ENCODE data around the gene POLL.
A peak's percentile ranks its signal among the peaks of the same experiment; 100 is the strongest.

The POLL gene

DNA sequence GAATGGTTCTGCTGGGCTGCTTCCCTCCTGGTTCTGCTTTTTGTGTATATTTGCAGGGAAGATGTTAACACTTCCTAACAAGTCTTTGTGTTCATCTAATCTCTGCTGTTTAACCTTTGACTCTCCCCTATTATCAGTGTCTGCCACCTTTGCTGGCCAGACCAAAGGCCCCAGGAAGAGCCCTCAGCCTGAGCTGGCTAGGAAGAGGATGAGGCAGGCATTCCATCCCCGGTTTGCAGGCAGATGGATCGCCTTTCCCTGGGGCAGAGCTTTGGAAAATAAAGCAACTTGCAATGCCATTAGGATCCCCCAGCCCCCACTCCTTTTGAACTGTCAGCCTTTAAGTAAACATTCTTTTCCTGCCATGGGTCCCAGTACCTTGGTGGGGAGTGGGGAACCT, 19.1 kb upstream of the POLL start:
- Histone ChIP-seq H2AFZ (ENCODE audit: insufficient read depth, low read length, poor library complexity) (no peak overlapping the region), H3K4me3 (ENCODE audit: low read depth, low read length) (no peak overlapping the region), H3K79me1 (ENCODE audit: low read length) (no peaks in the 10 kb centered on the region), H3K9ac (ENCODE audit: low read length) (no peak overlapping the region), H3K23ac (ENCODE audit: low read length) (no peak overlapping the region), H4K8ac (ENCODE audit: low read depth, low read length) (no peak overlapping the region), H3K18ac (ENCODE audit: low read length) (no peak overlapping the region), H3K79me2 (ENCODE audit: control insufficient read depth, insufficient read depth, low read length, poor library complexity) (no peaks in the 10 kb centered on the region), H3K4me1 (ENCODE audit: control insufficient read depth in 1 of 2, insufficient read depth in 2 of 2, low read length in 2 of 2) (peaks cover 0 to 5% of the 10 kb centered on the region in 2 experiments), H3K4ac (ENCODE audit: low read depth, low read length) (no peak overlapping the region), H3K9me3 (ENCODE audit: insufficient read depth, low read depth, low read length) (peaks cover 2% of the 10 kb centered on the region), H2AK5ac (ENCODE audit: low read length) (no peak overlapping the region), H3K4me2 (ENCODE audit: low read length) (no peak overlapping the region), H3K14ac (ENCODE audit: low read length) (no peak overlapping the region), H2BK5ac (ENCODE audit: low read depth, low read length, poor library complexity) (no peak overlapping the region), H3K36me3 (ENCODE audit: control insufficient read depth in 1 of 2, insufficient read depth in 2 of 2, low read length in 2 of 2) (peaks cover 11 to 36% of the 10 kb centered on the region in 2 experiments), H3K27ac (ENCODE audit: low read depth, low read length) (no peak overlapping the region), H4K91ac (ENCODE audit: low read depth, low read length) (no peak overlapping the region), H2BK120ac (ENCODE audit: insufficient read depth, low read length, poor library complexity) (no peak overlapping the region), H4K12ac (ENCODE audit: low read depth, low read length) (no peak overlapping the region), H2BK12ac (ENCODE audit: low read length) (no peak overlapping the region), H3K27me3 (ENCODE audit: insufficient read depth, low read length) (no peaks in the 10 kb centered on the region)
- no peak for DNase-seq
- no CpG with 5 or more reads among the region's 2 CpGs for WGBS (ENCODE audit: extremely low coverage, insufficient coverage, insufficient read length)

- Histone ChIP-seq H3K36me3 (ENCODE audit: control insufficient read depth in 1 of 2, insufficient read depth in 2 of 2, low read length in 2 of 2) (peaks cover 0 to 5% of the 10 kb centered on the region in 2 experiments), H3K27me3 (ENCODE audit: insufficient read depth, low read length) (no peaks in the 10 kb centered on the region), H3K4me3 (ENCODE audit: low read depth, low read length) (no peak overlapping the region), H2BK12ac (ENCODE audit: low read length) (no peak overlapping the region), H3K23ac (ENCODE audit: low read length) (no peak overlapping the region), H4K8ac (ENCODE audit: low read depth, low read length) (no peak overlapping the region), H2AK5ac (ENCODE audit: low read length) (no peak overlapping the region), H3K79me1 (ENCODE audit: low read length) (no peaks in the 10 kb centered on the region), H2AFZ (ENCODE audit: insufficient read depth, low read length, poor library complexity) (no peak overlapping the region), H3K4ac (ENCODE audit: low read depth, low read length) (no peak overlapping the region), H3K27ac (ENCODE audit: low read depth, low read length) (no peak overlapping the region), H2BK120ac (ENCODE audit: insufficient read depth, low read length, poor library complexity) (no peak overlapping the region), H4K91ac (ENCODE audit: low read depth, low read length) (no peak overlapping the region), H4K12ac (ENCODE audit: low read depth, low read length) (no peak overlapping the region), H3K9ac (ENCODE audit: low read length) (no peak overlapping the region), H2BK5ac (ENCODE audit: low read depth, low read length, poor library complexity) (no peak overlapping the region), H3K18ac (ENCODE audit: low read length) (no peak overlapping the region), H3K4me2 (ENCODE audit: low read length) (no peak overlapping the region), H3K9me3 (ENCODE audit: insufficient read depth, low read depth, low read length) (peaks cover 2% of the 10 kb centered on the region), H3K14ac (ENCODE audit: low read length) (no peak overlapping the region), H3K79me2 (ENCODE audit: control insufficient read depth, insufficient read depth, low read length, poor library complexity) (no peaks in the 10 kb centered on the region), H3K4me1 (ENCODE audit: control insufficient read depth in 1 of 2, insufficient read depth in 2 of 2, low read length in 2 of 2) (peaks cover 0 to 5% of the 10 kb centered on the region in 2 experiments)
- WGBS (ENCODE audit: extremely low coverage, insufficient coverage, insufficient read length) = no CpG with 5 or more reads among the region's 6 CpGs
- DNase-seq = peak; percentile 87 to 91
These were observed 14.8 kb upstream of the POLL start for GRCh38 chr10:101602761-101603398.

DNA sequence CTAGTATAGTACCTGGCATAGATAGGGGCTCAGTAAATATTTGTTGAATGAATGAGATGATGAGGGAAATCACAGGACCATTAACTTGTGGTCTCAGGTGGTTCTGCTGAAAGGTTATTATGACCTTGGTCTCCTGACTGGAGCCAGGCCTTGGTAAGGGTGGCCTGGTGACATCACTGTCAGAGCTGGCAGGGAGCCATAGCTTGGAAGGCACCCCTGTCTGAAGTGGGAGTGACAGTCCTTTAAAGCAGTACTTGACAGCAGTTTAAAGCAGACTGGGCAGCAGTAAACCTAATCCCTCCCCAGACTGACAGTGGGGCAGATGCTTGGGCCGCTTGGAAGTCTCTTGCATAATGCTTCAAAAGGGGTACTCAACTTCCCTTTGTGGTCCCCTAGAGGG, 13.5 kb upstream of the POLL start:
- Histone ChIP-seq H2BK5ac (ENCODE audit: low read depth, low read length, poor library complexity) (no peak overlapping the region), H4K12ac (ENCODE audit: low read depth, low read length) (no peak overlapping the region), H3K23ac (ENCODE audit: low read length) (no peak overlapping the region), H3K4me3 (ENCODE audit: low read depth, low read length) (no peak overlapping the region), H3K36me3 (ENCODE audit: control insufficient read depth in 1 of 2, insufficient read depth in 2 of 2, low read length in 2 of 2) (peaks cover 0 to 5% of the 10 kb centered on the region in 2 experiments), H2AFZ (ENCODE audit: insufficient read depth, low read length, poor library complexity) (no peak overlapping the region), H2BK120ac (ENCODE audit: insufficient read depth, low read length, poor library complexity) (no peak overlapping the region), H4K91ac (ENCODE audit: low read depth, low read length) (no peak overlapping the region), H3K4ac (ENCODE audit: low read depth, low read length) (no peak overlapping the region), H2AK5ac (ENCODE audit: low read length) (no peak overlapping the region), H3K4me2 (ENCODE audit: low read length) (no peak overlapping the region), H3K79me2 (ENCODE audit: control insufficient read depth, insufficient read depth, low read length, poor library complexity) (no peaks in the 10 kb centered on the region), H3K27me3 (ENCODE audit: insufficient read depth, low read length) (no peaks in the 10 kb centered on the region), H3K27ac (ENCODE audit: low read depth, low read length) (no peak overlapping the region), H3K18ac (ENCODE audit: low read length) (no peak overlapping the region), H3K79me1 (ENCODE audit: low read length) (no peaks in the 10 kb centered on the region), H2BK12ac (ENCODE audit: low read length) (no peak overlapping the region), H3K9ac (ENCODE audit: low read length) (no peak overlapping the region), H3K4me1 (ENCODE audit: control insufficient read depth in 1 of 2, insufficient read depth in 2 of 2, low read length in 2 of 2) (no peaks in the 10 kb centered on the region), H4K8ac (ENCODE audit: low read depth, low read length) (no peak overlapping the region), H3K9me3 (ENCODE audit: insufficient read depth, low read depth, low read length) (no peaks in the 10 kb centered on the region), H3K14ac (ENCODE audit: low read length) (no peak overlapping the region)
- no CpG with 5 or more reads among the region's 1 CpG for WGBS (ENCODE audit: extremely low coverage, insufficient coverage, insufficient read length)
- DNase-seq = no peak

DNA sequence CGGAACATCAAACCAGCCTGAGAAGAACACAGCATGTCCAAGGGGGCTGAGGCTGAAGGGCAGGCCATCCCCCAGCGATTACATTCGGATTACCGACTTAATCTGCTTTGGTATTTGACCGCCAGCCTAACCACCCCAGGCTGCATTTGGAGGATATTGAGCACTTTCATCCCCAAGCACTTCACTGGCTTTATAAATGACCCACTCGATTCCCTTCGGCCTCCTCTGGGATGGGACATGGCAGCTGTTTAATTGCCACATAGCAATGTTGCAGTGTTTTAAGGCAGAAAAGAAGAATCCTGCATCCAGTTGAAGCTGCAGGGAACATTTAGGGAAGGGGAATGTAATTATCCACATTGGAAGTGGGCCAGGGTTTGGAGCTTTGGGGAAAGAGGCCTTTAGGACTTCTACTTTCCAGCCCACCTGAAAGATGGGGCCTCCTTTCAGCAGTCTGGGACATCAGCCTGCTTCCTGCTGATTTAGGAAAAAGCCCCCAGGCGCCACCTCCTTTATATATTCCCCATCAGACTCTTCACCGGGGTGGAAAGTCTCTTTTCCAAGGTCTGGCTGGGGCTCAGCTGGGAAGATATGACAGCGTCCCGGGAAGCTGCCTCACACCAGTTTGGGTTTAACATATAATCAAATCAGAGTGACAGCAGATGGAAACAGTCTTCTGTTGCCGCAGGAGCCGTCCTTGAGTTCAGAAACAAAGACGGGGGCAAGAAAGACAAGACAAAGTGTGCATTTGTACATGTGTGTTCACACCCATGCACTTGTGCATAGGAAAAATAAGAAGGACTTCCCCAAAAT, 9.2 kb upstream of the POLL start:
- Histone ChIP-seq H3K14ac (ENCODE audit: low read length) (no peak overlapping the region), H3K23ac (ENCODE audit: low read length) (no peak overlapping the region), H2BK5ac (ENCODE audit: low read depth, low read length, poor library complexity) (no peak overlapping the region), H3K4me2 (ENCODE audit: low read length) (no peak overlapping the region), H3K79me2 (ENCODE audit: control insufficient read depth, insufficient read depth, low read length, poor library complexity) (no peaks in the 10 kb centered on the region), H3K4ac (ENCODE audit: low read depth, low read length) (no peak overlapping the region), H3K27me3 (ENCODE audit: insufficient read depth, low read length) (no peaks in the 10 kb centered on the region), H2BK12ac (ENCODE audit: low read length) (no peak overlapping the region), H2BK120ac (ENCODE audit: insufficient read depth, low read length, poor library complexity) (no peak overlapping the region), H3K4me3 (ENCODE audit: low read depth, low read length) (no peak overlapping the region), H3K18ac (ENCODE audit: low read length) (no peak overlapping the region), H3K4me1 (ENCODE audit: control insufficient read depth in 1 of 2, insufficient read depth in 2 of 2, low read length in 2 of 2) (no peaks in the 10 kb centered on the region), H3K9me3 (ENCODE audit: insufficient read depth, low read depth, low read length) (no peaks in the 10 kb centered on the region), H2AK5ac (ENCODE audit: low read length) (no peak overlapping the region), H3K9ac (ENCODE audit: low read length) (no peak overlapping the region), H3K36me3 (ENCODE audit: control insufficient read depth in 1 of 2, insufficient read depth in 2 of 2, low read length in 2 of 2) (peaks cover 0 to 2% of the 10 kb centered on the region in 2 experiments), H3K79me1 (ENCODE audit: low read length) (no peaks in the 10 kb centered on the region), H4K12ac (ENCODE audit: low read depth, low read length) (no peak overlapping the region), H3K27ac (ENCODE audit: low read depth, low read length) (no peak overlapping the region), H2AFZ (ENCODE audit: insufficient read depth, low read length, poor library complexity) (no peak overlapping the region), H4K91ac (ENCODE audit: low read depth, low read length) (no peak overlapping the region), H4K8ac (ENCODE audit: low read depth, low read length) (no peak overlapping the region)
- DNase-seq = no peak
- WGBS (ENCODE audit: extremely low coverage, insufficient coverage, insufficient read length) = no CpG with 5 or more reads among the region's 14 CpGs
